Testis (tissue), 3 donors: ENCODE measurements around the gene OR8K3. TPM values are rescaled to one million over a fixed set of nuclear protein-coding genes. Genes with fewer than 3 reads are reported as not detected.

ENCODE experiments used
- DNase-seq: peaks from one replicate; pipeline ENCODE4 v3.0.0-alpha.2; 2019
- H3K27ac ChIP-seq, 2 donors: fragments of 200-600 bp; sonication (generic); one replicate each; pipeline ENCODE4 v1.5.1; 2019
- H3K27me3 ChIP-seq: fragments of 200-600 bp; sonication (generic); one replicate; pipeline ENCODE4 v1.5.1; 2019
- H3K36me3 ChIP-seq: fragments of 200-600 bp; sonication (generic); one replicate; pipeline ENCODE4 v1.5.1; 2017; ENCODE audit warnings: low read depth; ENCODE audit errors: missing control alignments
- H3K4me1 ChIP-seq: fragments of 200-600 bp; sonication (generic); one replicate; pipeline ENCODE4 v1.5.1; 2019
- H3K4me3 ChIP-seq, 2 donors: fragments of 200-600 bp; sonication (generic); one replicate each; pipeline ENCODE4 v1.5.1; 2017 to 2019
- H3K9me3 ChIP-seq: fragments of 200-600 bp; sonication (generic); one replicate; pipeline ENCODE4 v1.5.1; 2017
- CTCF ChIP-seq, 3 experiments: fragments of 450-650 bp in 2 of 3; fragments of 200-600 bp in 1 of 3; sonication (generic) in 1 of 3; IDR thresholded peaks; one replicate each; pipeline ENCODE4 v1.5.1; 2016 to 2019; ENCODE audit warnings: antibody characterized with exemption in 3 of 3, mild to moderate bottlenecking in 2 of 3, moderate library complexity in 1 of 3
- POLR2A ChIP-seq: fragments of 450-650 bp; IDR thresholded peaks from one replicate; pipeline ENCODE4 v1.6.1; 2017; ENCODE audit warnings: antibody characterized with exemption, mild to moderate bottlenecking, moderate library complexity
- WGBS, 2 donors: methylation state at CpG; one replicate each; pipeline ENCODE4 v1.1.5; 2018; 5-methylcytosine and 5-hydroxymethylcytosine counted together
- intact Hi-C: fragments of 100-400 bp; cut with DNase I; formaldehyde crosslinking; loops from one replicate; pipeline ENCODE4 v1.15.1; 2023; ENCODE audit warnings: low total_unique reads
- polyA plus RNA-seq: library from polyadenylated mRNA; stranded (reverse); fragments of 350-450 nt; fragmentation: Illumina TruSeq; extraction: RNeasy Lipid Tissue Mini Kit (QIAGEN cat#74804); gene quantifications from one replicate; pipeline ENCODE4 v1.2.3, GENCODE V29; 2014; ENCODE audit warnings: low read depth, low replicate concordance; ENCODE audit not compliant: insufficient read depth
- total RNA-seq, 2 donors: library from RNA; depleted of rRNA; stranded (reverse); fragments of >200 nt; gene quantifications; one replicate each; pipeline ENCODE4 v1.2.3, GENCODE V29; 2016

Gene OR8K3
- total and polyA plus RNA-seq, 3 donors from 2014 or later = not detected

GRCh38 chr11:56353991-56354390 lies 39.0 kb downstream of the OR8K3 start, which contains the start of gene OR8J1:
TSS of gene OR8J1 (plus strand) at chr11:56354291. CDS start at chr11:56360247, 5,956 bp downstream.
- intact Hi-C loops = no loop called here
- WGBS, 2 donors = 87 to 90% methylated on average over 2 of the region's 2 CpGs
- Histone ChIP-seq H3K4me1 (no peaks in the 10 kb centered on the region), H3K27me3 (no peaks in the 10 kb centered on the region), H3K36me3 (no peaks in the 10 kb centered on the region), H3K4me3 (no peak within 1 kb of the TSS), H3K27ac (no peak within 1 kb of the TSS), H3K9me3 (no peaks in the 10 kb centered on the region)
- DNase-seq = no peak
- TF ChIP-seq POLR2A = no peak
- no peak for TF ChIP-seq CTCF (IDR thresholded peaks at IDR 0.05)

Other genes with a start within 250 kb of the OR8K3 start
- not detected for gene OR8I2, start 221.8 kb upstream of the OR8K3 start, total RNA-seq
- gene OR8I2, start 221.8 kb upstream of the OR8K3 start, polyA plus RNA-seq = not detected
- not detected for gene OR8H2, start 211.5 kb upstream of the OR8K3 start, total RNA-seq
- not detected for gene OR8H2, start 211.5 kb upstream of the OR8K3 start, polyA plus RNA-seq
- not detected for gene OR8H3, start 192.8 kb upstream of the OR8K3 start, total RNA-seq
- gene OR8H3, start 192.8 kb upstream of the OR8K3 start, polyA plus RNA-seq = not detected
- not detected for gene OR8J3, start 174.9 kb upstream of the OR8K3 start, total RNA-seq
- gene OR8J3, start 174.9 kb upstream of the OR8K3 start, polyA plus RNA-seq = not detected
- under 1 TPM in 1 of 2 donors, not detected in 1; 0.87 TPM for gene OR8K5, start 154.8 kb upstream of the OR8K3 start, total RNA-seq
- not detected for gene OR8K5, start 154.8 kb upstream of the OR8K3 start, polyA plus RNA-seq
- not detected for gene OR5J2, start 138.5 kb upstream of the OR8K3 start, total RNA-seq
- gene OR5J2, start 138.5 kb upstream of the OR8K3 start, polyA plus RNA-seq = not detected
- gene OR5T2, start 80.9 kb upstream of the OR8K3 start, total RNA-seq = not detected
- not detected for gene OR5T2, start 80.9 kb upstream of the OR8K3 start, polyA plus RNA-seq
- gene OR5T3, start 62.9 kb upstream of the OR8K3 start, total RNA-seq = not detected
- gene OR5T3, start 62.9 kb upstream of the OR8K3 start, polyA plus RNA-seq = not detected
- gene OR5T1, start 41.0 kb upstream of the OR8K3 start, total RNA-seq = not detected
- not detected for gene OR5T1, start 41.0 kb upstream of the OR8K3 start, polyA plus RNA-seq
- gene OR8H1, start 22.9 kb upstream of the OR8K3 start, total RNA-seq = under 1 TPM in 1 of 2 donors, not detected in 1; 0.08 TPM
- not detected for gene OR8H1, start 22.9 kb upstream of the OR8K3 start, polyA plus RNA-seq
- gene OR8K1, start 30.9 kb downstream of the OR8K3 start, total RNA-seq = not detected
- gene OR8K1, start 30.9 kb downstream of the OR8K3 start, polyA plus RNA-seq = not detected
- not detected for gene OR8J1, start 39.1 kb downstream of the OR8K3 start, total RNA-seq
- not detected for gene OR8J1, start 39.1 kb downstream of the OR8K3 start, polyA plus RNA-seq
- not detected for gene OR8U1, start 60.5 kb downstream of the OR8K3 start, total RNA-seq
- gene OR8U1, start 60.5 kb downstream of the OR8K3 start, polyA plus RNA-seq = not detected
- not detected for gene OR5AL1, start 97.6 kb downstream of the OR8K3 start, total RNA-seq
- gene OR5AL1, start 97.6 kb downstream of the OR8K3 start, polyA plus RNA-seq = not detected
- not detected for gene OR5M3, start 158.2 kb downstream of the OR8K3 start, total RNA-seq
- not detected for gene OR5M3, start 158.2 kb downstream of the OR8K3 start, polyA plus RNA-seq
- under 1 TPM in 1 of 2 donors, not detected in 1; 0.47 TPM for gene OR5M8, start 176.2 kb downstream of the OR8K3 start, total RNA-seq
- gene OR5M8, start 176.2 kb downstream of the OR8K3 start, polyA plus RNA-seq = not detected
- not detected for gene OR5M11, start 228.1 kb downstream of the OR8K3 start, total RNA-seq
- gene OR5M11, start 228.1 kb downstream of the OR8K3 start, polyA plus RNA-seq = not detected